ENCODE data around the gene ABI1. TPM values are rescaled to one million over a fixed set of nuclear protein-coding genes. Genes with fewer than 3 reads are reported as not detected.
A peak's percentile ranks its signal among the peaks of the same experiment; 100 is the strongest.

Gene ABI1
- total RNA-seq, 1 donor, result 71.7 TPM

GRCh38 chr10:26697163-26697921 is 163.4 kb downstream of the ABI1 start, which contains the start of gene PDSS1:
TSS of gene PDSS1 (plus strand) at chr10:26697701. CDS start at chr10:26697712, 11 bp downstream.
- Histone ChIP-seq H3K79me2 (ENCODE audit: insufficient read depth, low read length) (peaks cover 47% of the 10 kb centered on the region), H3K27ac (ENCODE audit: low read depth, low read length) (peak within 1 kb of the TSS; percentile 65), H3K27me3 (ENCODE audit: insufficient read depth, low read length) (no peaks in the 10 kb centered on the region), H3K4me1 (ENCODE audit: insufficient read depth, low read length) (peaks cover 12% of the 10 kb centered on the region), H4K20me1 (ENCODE audit: insufficient read depth, low read length) (no peaks in the 10 kb centered on the region), H2AFZ (ENCODE audit: low read length) (peak within 1 kb of the TSS; percentile 97), H3K4me3 (ENCODE audit: insufficient read depth, low read length) (peak within 1 kb of the TSS; percentile 95), H3K9me3 (ENCODE audit: low read depth, low read length) (no peaks in the 10 kb centered on the region), H3K36me3 (ENCODE audit: insufficient read depth, low read length) (no peaks in the 10 kb centered on the region), H3K4me2 (ENCODE audit: insufficient read depth, low read length) (peak within 1 kb of the TSS; percentile 99)
- no peak for TF ChIP-seq CTCF (IDR thresholded peaks at IDR 0.05; ENCODE audit: extremely low read depth, low read depth, low read length)
- peak; percentile 97 for DNase-seq (ENCODE audit: insufficient read length, low spot score, missing footprints)

- Histone ChIP-seq H3K4me2 (ENCODE audit: insufficient read depth, low read length) (peak overlapping the region; percentile 99), H2AFZ (ENCODE audit: low read length) (peak overlapping the region; percentile 97), H3K9me3 (ENCODE audit: low read depth, low read length) (no peaks in the 10 kb centered on the region), H3K27ac (ENCODE audit: low read depth, low read length) (peak overlapping the region; percentile 65), H3K4me1 (ENCODE audit: insufficient read depth, low read length) (peaks cover 12% of the 10 kb centered on the region), H3K27me3 (ENCODE audit: insufficient read depth, low read length) (no peaks in the 10 kb centered on the region), H3K36me3 (ENCODE audit: insufficient read depth, low read length) (no peaks in the 10 kb centered on the region), H3K4me3 (ENCODE audit: insufficient read depth, low read length) (peak overlapping the region; percentile 95), H4K20me1 (ENCODE audit: insufficient read depth, low read length) (no peaks in the 10 kb centered on the region), H3K79me2 (ENCODE audit: insufficient read depth, low read length) (peaks cover 41% of the 10 kb centered on the region)
- no peak for TF ChIP-seq CTCF (IDR thresholded peaks at IDR 0.05; ENCODE audit: extremely low read depth, low read depth, low read length)
- DNase-seq (ENCODE audit: insufficient read length, low spot score, missing footprints), result no peak
Observed at GRCh38 chr10:26696786-26697162, 164.0 kb downstream of the ABI1 start.

Small RNAs within 50 kb of the gene (small RNA-seq; reads per million reads assigned to genes)
- gene RF00191 (not detected), gene RNU6-946P (not detected)

Other genes starting within 250 kb of the ABI1 start
- gene PDSS1, start 163.3 kb downstream of the ABI1 start, total RNA-seq, result 1.8 and 2.7 TPM in 2 replicates
- gene ANKRD26, start 239.5 kb upstream of the ABI1 start, total RNA-seq, result 10.9 and 15.6 TPM in 2 replicates

Data from osteoblast (primary cell).